Stimulated activated CD8-positive, alpha-beta memory T cell treated with anti-CD3 and anti-CD28 coated beads, Interleukin-7, amount 100 ng/mL, for 24 hours (primary cell): ENCODE results near the gene ERICH6.
"Not testable (repeated sequence)": the region's sequence is repeated elsewhere in the genome, so short reads cannot be mapped to it uniquely, and the experiment has no call there.

ENCODE experiments used
- DNase-seq: peaks from one replicate; pipeline ENCODE4 v3.0.0-alpha.2; 2020; ENCODE audit warnings: low read depth

The ERICH6 gene

GRCh38 chr3:150682279-150682678 lies 21.4 kb downstream of the ERICH6 start:
- no peak for DNase-seq

GRCh38 chr3:150681057-150681456 lies 22.7 kb downstream of the ERICH6 start:
- DNase-seq: no peak

DNA sequence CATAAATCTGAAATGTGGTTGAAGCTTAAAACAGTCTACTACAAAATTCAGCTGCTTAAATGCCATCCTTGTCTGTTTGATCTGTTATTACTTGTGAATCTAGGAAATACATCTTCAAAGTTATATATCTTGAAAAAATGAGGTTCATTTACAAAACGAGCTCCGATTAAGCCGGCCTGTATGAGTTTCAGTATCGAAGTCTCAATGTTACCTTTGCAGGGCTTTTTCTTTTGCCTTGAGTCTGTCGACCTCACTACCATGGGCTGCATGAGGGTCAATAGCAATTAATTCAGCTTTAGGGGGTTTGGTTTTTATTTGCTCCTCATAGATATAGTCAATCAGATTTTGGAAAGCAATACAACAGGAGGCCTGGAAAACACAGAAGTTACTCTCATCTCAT lies 23.2 kb downstream of the ERICH6 start:
- no peak for DNase-seq

- DNase-seq: no peak
Observed at GRCh38 chr3:150675587-150675986, 28.1 kb downstream of the ERICH6 start.

DNA sequence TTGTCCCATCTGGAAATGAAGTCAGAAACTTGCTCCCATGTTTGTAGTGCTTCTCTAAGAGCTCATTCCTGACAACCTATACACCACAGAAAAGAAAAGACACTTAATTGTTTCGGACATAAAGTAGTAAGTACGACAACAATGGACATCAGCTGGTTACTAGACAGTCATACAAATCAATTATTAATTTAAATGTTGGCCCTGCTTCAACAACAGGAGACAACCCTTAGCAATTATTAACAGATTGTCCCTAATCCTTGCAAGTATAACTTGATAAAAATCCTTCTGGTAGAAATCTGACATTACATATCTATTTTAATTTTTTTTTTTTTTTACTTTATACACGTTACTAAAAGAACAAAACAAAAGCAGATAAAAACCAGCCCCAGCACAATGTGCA lies 29.8 kb downstream of the ERICH6 start:
- no peak for DNase-seq

GRCh38 chr3:150666167-150666566 lies 37.6 kb downstream of the ERICH6 start:
- no peak for DNase-seq

- no peak for DNase-seq
Observed at GRCh38 chr3:150663461-150663860, 40.3 kb downstream of the ERICH6 start.

GRCh38 chr3:150662410-150663200 lies 41.1 kb downstream of the ERICH6 start:
- no peak for DNase-seq

DNA sequence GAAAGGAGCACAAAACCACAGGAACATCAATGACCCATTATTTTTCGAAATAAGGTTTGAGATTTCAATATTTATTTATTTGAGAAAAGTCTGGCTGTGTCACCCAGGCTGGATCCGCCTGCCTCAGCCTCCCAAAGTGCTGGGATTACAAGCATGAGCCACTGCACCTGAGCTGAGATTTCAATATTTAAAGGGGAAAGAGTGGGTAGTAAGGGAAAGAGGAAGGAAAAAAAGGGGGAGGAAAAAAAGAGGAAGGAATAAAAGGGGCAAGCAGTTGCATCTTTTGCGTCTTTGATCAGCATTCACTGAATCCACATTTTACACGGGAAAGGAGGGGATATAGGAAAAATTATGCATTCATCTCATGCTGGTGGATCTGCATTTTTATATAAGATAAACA lies 47.4 kb downstream of the ERICH6 start:
- DNase-seq: no peak

DNA sequence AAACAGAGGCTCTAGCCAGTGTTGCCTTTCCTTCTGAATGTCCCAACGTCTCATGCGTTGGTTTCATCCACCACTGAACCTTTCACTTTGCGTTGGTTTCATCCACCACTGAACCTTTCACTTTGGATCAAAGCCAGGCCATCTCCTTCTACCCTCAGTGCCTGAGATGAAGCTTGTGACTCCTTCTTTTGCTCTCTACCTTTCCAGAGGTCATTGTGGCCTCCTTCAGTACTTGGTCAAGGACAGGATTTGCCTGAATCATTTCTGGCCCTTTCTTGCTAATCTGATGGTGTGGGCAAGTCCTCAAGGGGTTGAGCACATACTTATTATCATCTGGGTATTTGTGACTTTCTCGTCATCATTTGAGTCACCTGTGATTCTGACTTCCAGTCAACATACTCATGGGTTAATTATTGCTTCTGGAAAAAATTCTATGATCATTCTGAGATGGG lies 50.6 kb downstream of the ERICH6 start:
- DNase-seq: no peak

GRCh38 chr3:150640256-150640655 lies 63.5 kb downstream of the ERICH6 start:
- DNase-seq: no peak

DNA sequence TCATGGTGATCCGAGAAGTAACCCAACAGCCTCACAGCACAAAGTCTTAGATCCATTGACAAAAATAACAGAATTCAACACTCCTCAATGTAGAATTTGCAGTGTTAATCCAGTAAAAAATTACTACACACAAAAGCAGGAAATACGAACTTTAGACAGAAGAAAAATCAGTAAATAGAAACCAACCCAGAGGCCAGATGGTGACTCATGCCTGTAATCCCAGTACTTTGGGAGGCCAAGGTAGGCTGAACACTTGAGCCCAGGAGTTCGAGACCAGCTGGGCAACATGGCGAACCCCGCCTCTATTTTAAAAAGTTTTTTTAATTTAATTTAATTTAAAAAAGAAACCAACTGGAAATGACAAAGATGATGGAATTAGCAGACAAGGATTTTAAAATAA lies 64.5 kb downstream of the ERICH6 start:
- DNase-seq: no peak

DNA sequence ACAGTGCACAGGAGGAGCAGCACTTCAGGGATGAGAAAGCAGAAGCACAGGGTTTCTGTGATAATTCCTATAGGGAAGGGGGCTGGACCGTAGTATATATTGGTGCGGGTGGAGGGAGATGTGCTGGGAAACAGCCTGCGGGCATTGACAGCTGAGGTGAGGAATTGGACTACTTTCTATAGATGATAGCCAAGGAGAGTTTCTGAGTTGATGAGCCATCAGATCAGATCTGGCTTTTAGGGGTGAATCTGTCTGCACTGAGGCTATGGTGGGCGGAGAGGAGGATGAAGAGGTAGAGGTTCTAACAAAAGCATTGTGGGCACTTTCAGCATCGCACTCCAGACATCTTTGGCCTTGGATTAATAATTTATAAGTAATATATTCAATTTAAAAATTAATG lies 67.5 kb downstream of the ERICH6 start:
- no peak for DNase-seq

GRCh38 chr3:150635526-150635925 lies 68.2 kb downstream of the ERICH6 start:
- DNase-seq: no peak

DNA sequence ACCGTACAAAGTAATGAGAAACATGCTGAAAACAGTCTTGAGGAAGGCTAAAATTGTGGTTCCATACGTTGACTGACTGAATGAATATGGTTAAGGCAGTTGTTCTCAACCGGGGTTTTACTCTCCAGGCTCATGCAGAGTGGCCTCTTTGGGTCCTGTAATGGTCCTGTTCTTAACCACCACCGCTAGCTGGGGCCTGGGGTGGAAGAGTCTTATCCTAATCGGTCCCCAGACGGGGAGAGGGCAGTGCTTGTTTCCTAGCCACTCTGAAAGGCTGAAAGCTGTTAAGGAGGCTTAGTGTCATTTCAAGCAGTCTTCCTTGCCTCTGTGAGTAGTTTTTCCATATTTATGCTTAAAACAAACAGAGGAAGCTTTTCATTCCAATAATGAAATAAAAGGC lies 68.6 kb downstream of the ERICH6 start:
- DNase-seq: no peak

- DNase-seq: no peak
Observed at GRCh38 chr3:150631515-150632221, 72.1 kb downstream of the ERICH6 start.

DNA sequence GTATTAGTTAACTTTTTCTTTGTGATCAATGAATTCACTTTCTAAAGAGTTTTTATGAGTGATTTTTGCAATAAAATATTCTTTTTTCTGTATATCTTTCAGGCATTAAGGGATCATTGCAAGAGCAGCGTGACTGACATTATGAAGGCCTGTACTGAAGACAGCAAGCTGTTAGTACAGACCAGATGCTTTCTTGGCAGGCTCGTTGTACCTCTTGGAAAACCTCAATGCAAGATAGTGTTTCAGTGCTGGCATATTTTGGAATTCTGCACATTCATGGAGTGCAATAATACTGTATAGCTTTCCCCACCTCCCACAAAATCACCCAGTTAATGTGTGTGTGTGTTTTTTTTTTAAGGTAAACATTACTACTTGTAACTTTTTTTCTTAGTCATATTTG lies 76.2 kb downstream of the ERICH6 start:
- DNase-seq: no peak

GRCh38 chr3:150626148-150626930 lies 77.4 kb downstream of the ERICH6 start:
- DNase-seq: no peak

GRCh38 chr3:150623945-150624344 lies 79.8 kb downstream of the ERICH6 start:
- DNase-seq: no peak

DNA sequence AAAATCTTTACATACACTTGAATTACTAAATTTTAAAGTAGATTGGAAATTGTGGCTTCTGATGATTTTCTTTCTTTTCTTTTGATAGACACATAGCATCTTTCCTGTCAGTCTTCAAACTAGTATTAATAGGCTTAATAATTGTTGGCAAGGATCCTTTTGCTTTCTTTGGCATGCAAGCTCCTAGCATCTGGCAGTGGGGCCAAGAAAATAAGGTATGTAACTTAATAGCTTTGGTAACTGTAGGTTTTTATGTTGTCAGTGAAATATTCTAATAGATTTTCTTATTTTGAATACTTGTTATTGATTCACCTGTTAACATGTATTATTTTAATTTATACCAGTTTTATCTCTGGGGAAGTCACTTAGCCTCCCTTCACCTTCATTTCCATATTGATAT lies 80.8 kb downstream of the ERICH6 start:
- not testable (repeated sequence) for DNase-seq

- DNase-seq: no peak
Observed at GRCh38 chr3:150620002-150620689, 83.6 kb downstream of the ERICH6 start.
